ENCODE measurements around the gene AOPEP. TPM values are rescaled to one million over a fixed set of nuclear protein-coding genes. Genes with fewer than 3 reads are reported as not detected.

The AOPEP gene
- total RNA-seq, 1 experiment from 2014 or later, result 15.0 TPM

- no peak for DNase-seq
- H3K4me2 ChIP-seq (ENCODE audit: insufficient read depth, insufficient read length, low read length), result no peak overlapping the region
- H3K79me1 ChIP-seq (ENCODE audit: insufficient read depth, low read depth, low read length, poor library complexity, severe bottlenecking), result no peaks in the 10 kb centered on the region
- no peak overlapping the region for H3K18ac ChIP-seq (ENCODE audit: insufficient read length, low read depth, low read length)
- H2BK12ac ChIP-seq (ENCODE audit: insufficient read length, low read depth, low read length), result no peak overlapping the region
- H3K4me1 ChIP-seq (ENCODE audit: insufficient read depth, low read length), result no peaks in the 10 kb centered on the region
- no peak overlapping the region for H3K4me3 Mint-ChIP-seq
- peaks cover 14 to 20% of the 10 kb centered on the region in 2 experiments for H3K4me1 Mint-ChIP-seq
- no peak overlapping the region for H3T11ph ChIP-seq (ENCODE audit: low read length)
- no peak for TF ChIP-seq CTCF (conservative IDR thresholded peaks at IDR 0.05)
- H3K27ac ChIP-seq (ENCODE audit: insufficient read length, low read depth, low read length), result no peak overlapping the region
- no peak overlapping the region for H3K56ac ChIP-seq (ENCODE audit: insufficient read length, low read depth, low read length)
- H2AFZ ChIP-seq (ENCODE audit: low read length), result no peak overlapping the region
- H3K14ac ChIP-seq (ENCODE audit: insufficient read depth, low read length), result no peak overlapping the region; the same call in 1 of the 2 replicates
- no peak overlapping the region for H4K91ac ChIP-seq (ENCODE audit: insufficient read length, low read depth, low read length)
- no peak overlapping the region for H2BK120ac ChIP-seq (ENCODE audit: low read depth, low read length, poor library complexity, severe bottlenecking)
- no CpG with 5 or more reads among the region's 29 CpGs for WGBS (ENCODE audit: extremely low coverage, insufficient read length, low lambda C conversion rate)
- H3K4ac ChIP-seq (ENCODE audit: low read depth, low read length), result no peak overlapping the region
- no peaks in the 10 kb centered on the region for H3K23me2 ChIP-seq (ENCODE audit: insufficient read length, low read depth, low read length, poor library complexity, severe bottlenecking)
- H3K23ac ChIP-seq (ENCODE audit: insufficient read length, low read depth, low read length), result no peak overlapping the region
- H2BK15ac ChIP-seq (ENCODE audit: low read depth, low read length), result no peak overlapping the region
- H2BK20ac ChIP-seq (ENCODE audit: low read depth, low read length, poor library complexity, severe bottlenecking), result no peak overlapping the region
- no peak overlapping the region for H2AK5ac ChIP-seq (ENCODE audit: insufficient read length, low read length)
- peaks cover 0 to 10% (median 6%) of the 10 kb centered on the region in 3 experiments; a peak in 5 of 7 replicates for H3K36me3 Mint-ChIP-seq (ENCODE audit: insufficient read depth in 1 of 3, low read depth in 3 of 3)
- no peak overlapping the region for H4K5ac ChIP-seq (ENCODE audit: insufficient read length, low read depth, low read length)
- H3K9ac ChIP-seq (ENCODE audit: extremely low read depth, insufficient read length, low read length), result no peak overlapping the region
- H3K27me3 ChIP-seq (ENCODE audit: insufficient read depth, low read length), result no peaks in the 10 kb centered on the region
- H3K9me3 ChIP-seq (ENCODE audit: control insufficient read depth, low read depth, low read length), result no peaks in the 10 kb centered on the region
- H4K20me1 ChIP-seq (ENCODE audit: control insufficient read depth, insufficient read depth, insufficient read length), result no peaks in the 10 kb centered on the region
- no peak overlapping the region for H2BK5ac ChIP-seq (ENCODE audit: insufficient read length, low read length)
- no peaks in the 10 kb centered on the region; the same call in 1 of the 2 replicates for H3K27me3 Mint-ChIP-seq (ENCODE audit: low read depth)
- peak overlapping the region in 1 of 3 experiments; percentile 74; a peak in 2 of 7 replicates for H3K27ac Mint-ChIP-seq
- peaks cover 2% of the 10 kb centered on the region; the same call in 1 of the 2 replicates for H3K79me2 ChIP-seq (ENCODE audit: insufficient read depth, low read length)
- H4K8ac ChIP-seq (replicated peaks; ENCODE audit: insufficient read length, low read depth, low read length), result no peak overlapping the region
- no peaks in the 10 kb centered on the region for H3K9me3 Mint-ChIP-seq
These were observed 358.7 kb downstream of the AOPEP start for GRCh38 chr9:95085036-95085770.
